Keratinocyte (primary cell): ENCODE results near the gene GPR42.

Source experiments
- EZH2 ChIP-seq: IDR thresholded peaks from one replicate; pipeline ENCODE4 v1.6.1; 2012; ENCODE audit warnings: inconsistent platforms, mild to moderate bottlenecking, low read length, moderate library complexity
- TF ChIP-seq, protein P1 (sequence below), 3 experiments: IDR thresholded peaks in 1 of 3; conservative IDR thresholded peaks in 1 of 3; optimal IDR thresholded peaks in 1 of 3; 2 replicates in 2 of 3; 3 replicates in 1 of 3; pipeline versions ENCODE3 to v1.5.1; 2011; ENCODE audit warnings: low read length in 3 of 3, mild to moderate bottlenecking in 3 of 3, moderate library complexity in 2 of 3, control low read depth in 1 of 3, inconsistent platforms in 1 of 3; ENCODE audit not compliant: insufficient read depth in 2 of 3; ENCODE audit errors: extremely low read depth in 1 of 3

DNA sequence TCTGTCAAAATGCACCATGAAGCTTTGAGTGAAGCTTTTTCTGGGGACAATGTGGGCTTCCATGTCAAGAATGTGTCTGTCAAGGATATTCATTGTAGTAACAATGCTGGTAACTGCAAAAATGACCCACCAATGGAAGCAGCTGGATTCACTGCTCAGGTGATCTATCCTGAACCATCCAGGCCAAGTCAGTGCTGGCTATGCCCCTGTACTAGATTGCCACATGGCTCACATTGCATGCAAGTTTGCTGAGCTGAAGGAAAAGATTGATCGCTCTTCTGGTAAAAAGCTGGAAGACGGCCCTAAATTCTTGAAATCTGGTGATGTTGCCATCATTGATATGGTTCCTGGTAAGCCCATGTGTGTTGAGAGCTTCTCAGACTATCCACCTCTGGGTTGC, 12.7 kb downstream of the GPR42 start:
- TF ChIP-seq, protein P1, sequence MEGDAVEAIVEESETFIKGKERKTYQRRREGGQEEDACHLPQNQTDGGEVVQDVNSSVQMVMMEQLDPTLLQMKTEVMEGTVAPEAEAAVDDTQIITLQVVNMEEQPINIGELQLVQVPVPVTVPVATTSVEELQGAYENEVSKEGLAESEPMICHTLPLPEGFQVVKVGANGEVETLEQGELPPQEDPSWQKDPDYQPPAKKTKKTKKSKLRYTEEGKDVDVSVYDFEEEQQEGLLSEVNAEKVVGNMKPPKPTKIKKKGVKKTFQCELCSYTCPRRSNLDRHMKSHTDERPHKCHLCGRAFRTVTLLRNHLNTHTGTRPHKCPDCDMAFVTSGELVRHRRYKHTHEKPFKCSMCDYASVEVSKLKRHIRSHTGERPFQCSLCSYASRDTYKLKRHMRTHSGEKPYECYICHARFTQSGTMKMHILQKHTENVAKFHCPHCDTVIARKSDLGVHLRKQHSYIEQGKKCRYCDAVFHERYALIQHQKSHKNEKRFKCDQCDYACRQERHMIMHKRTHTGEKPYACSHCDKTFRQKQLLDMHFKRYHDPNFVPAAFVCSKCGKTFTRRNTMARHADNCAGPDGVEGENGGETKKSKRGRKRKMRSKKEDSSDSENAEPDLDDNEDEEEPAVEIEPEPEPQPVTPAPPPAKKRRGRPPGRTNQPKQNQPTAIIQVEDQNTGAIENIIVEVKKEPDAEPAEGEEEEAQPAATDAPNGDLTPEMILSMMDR (optimal IDR thresholded peaks at IDR 0.05 in 1 of 3, IDR thresholded peaks at IDR 0.05 in 1 of 3, conservative IDR thresholded peaks at IDR 0.05 in 1 of 3; ENCODE audit: extremely low read depth in 1 of 3, insufficient read depth in 2 of 3, low read length in 3 of 3), result no peak
- no peak for TF ChIP-seq EZH2
